Measurements from ENCODE around the gene WDR5.

DNA sequence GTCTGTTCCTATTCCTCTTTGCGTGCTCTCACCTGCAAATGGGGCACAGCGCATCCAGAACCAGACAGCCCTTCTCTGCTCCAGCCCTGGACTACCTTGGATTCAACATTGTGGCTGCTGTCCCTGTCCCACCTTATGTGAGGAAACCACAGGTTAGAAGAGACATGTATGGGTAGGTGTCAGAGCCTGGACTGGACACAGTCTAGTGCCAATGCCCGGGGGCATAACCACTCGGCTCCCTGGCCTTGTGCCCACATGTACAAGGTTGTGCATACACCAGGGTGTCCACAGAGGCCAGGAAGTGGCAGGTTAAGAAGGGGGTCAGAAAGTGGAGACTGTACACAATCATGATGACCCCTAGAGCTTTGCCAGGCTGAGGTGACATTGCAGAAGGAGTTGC, 45.9 kb upstream of the WDR5 start:
- no peak for TF ChIP-seq CTCF (IDR thresholded peaks at IDR 0.05)
- TF ChIP-seq POLR2A (IDR thresholded peaks at IDR 0.05), result no peak

Data from esophagus squamous epithelium (tissue), 4 donors.